Body of pancreas (tissue), 4 donors: ENCODE results near the gene FAM83F.

Experiments used
- CTCF ChIP-seq, 7 experiments: fragments of 450-650 bp in 4 of 7; fragments of 200-600 bp in 3 of 7; sonication (generic) in 3 of 7; IDR thresholded peaks; one replicate each; pipeline ENCODE4 v1.5.1; 2016 to 2019; ENCODE audit warnings: antibody characterized with exemption in 7 of 7
- POLR2A ChIP-seq, 3 donors: fragments of 450-650 bp; IDR thresholded peaks; one replicate each; pipeline ENCODE4 v1.6.1; 2016; ENCODE audit warnings: antibody characterized with exemption in 3 of 3, mild to moderate bottlenecking in 2 of 3

DNA sequence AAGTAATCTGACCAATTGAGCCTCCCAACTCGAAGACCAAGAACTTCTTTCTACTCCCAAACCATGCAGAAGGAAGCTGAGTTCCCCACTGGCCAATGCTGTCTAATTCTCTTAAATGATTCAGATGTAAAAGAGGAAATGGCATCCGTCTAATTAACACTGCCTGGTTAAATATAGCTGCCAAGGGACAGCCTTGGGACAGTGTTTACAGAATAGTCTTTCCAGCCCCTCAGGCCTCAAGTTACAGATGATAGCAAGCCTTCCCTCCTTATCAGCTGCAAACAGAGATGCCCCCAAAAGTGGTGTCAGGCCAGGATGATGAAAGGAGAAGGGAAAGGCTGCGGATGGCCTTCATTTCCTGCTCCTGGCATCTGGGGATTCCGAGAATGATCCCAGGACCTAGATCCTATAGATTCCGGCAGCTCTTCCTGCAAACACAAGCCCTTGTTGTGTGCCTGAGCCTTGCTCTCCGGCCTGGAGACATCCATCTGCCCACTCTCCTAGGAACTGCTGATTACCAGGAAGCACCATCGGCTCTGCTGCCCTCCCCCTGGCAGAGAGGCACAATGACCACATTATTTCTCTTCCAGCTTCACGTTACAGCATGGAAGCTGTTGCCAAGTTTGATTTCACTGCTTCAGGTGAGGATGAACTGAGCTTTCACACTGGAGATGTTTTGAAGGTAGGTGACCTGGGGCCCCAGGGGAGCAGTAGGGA, 48.1 kb upstream of the FAM83F start:
- no peak for TF ChIP-seq CTCF (IDR thresholded peaks at IDR 0.05)
- TF ChIP-seq POLR2A (IDR thresholded peaks at IDR 0.05): no peak
